SJCRH30 (cell line): ENCODE data around the gene B3GNT3. TPM values are rescaled to one million over a fixed set of nuclear protein-coding genes. Genes with fewer than 3 reads are reported as not detected.

Source experiments
- DNase-seq, 2 experiments: peaks; one replicate each; pipeline ENCODE4 v3.0.0-alpha.2; 2015 to 2020
- H3K27ac ChIP-seq: fragments of 250-450 bp; sonication (Bioruptor Pico); 2 replicates; pipeline ENCODE4 v1.5.1; 2020; ENCODE audit warnings: mild to moderate bottlenecking, moderate library complexity
- H3K27me3 ChIP-seq: fragments of 250-450 bp; sonication (Bioruptor Pico); 2 replicates; pipeline ENCODE4 v1.5.1; 2020; ENCODE audit warnings: mild to moderate bottlenecking, moderate library complexity
- H3K36me3 ChIP-seq: fragments of 250-450 bp; sonication (Bioruptor Pico); 2 replicates; pipeline ENCODE4 v1.5.1; 2020; ENCODE audit warnings: mild to moderate bottlenecking, moderate library complexity
- H3K4me1 ChIP-seq: fragments of 250-450 bp; sonication (Bioruptor Pico); 2 replicates; pipeline ENCODE4 v1.5.1; 2020; ENCODE audit warnings: mild to moderate bottlenecking, moderate library complexity
- H3K4me3 ChIP-seq: fragments of 250-450 bp; sonication (Bioruptor Pico); 2 replicates; pipeline ENCODE4 v1.5.1; 2020; ENCODE audit warnings: mild to moderate bottlenecking, moderate library complexity
- H3K9me3 ChIP-seq: fragments of 250-450 bp; sonication (Bioruptor Pico); replicated peaks from 2 replicates; pipeline ENCODE4 v1.5.1; 2020; ENCODE audit warnings: mild to moderate bottlenecking, moderate library complexity
- total RNA-seq: library from RNA; depleted of rRNA; stranded (reverse); fragments of >200 nt; shearing (Covaris generic); gene quantifications from 2 replicates; pipeline ENCODE4 v1.2.3, GENCODE V29; 2014

B3GNT3 gene
- total RNA-seq, 1 experiment from 2014 or later = not detected

GRCh38 chr19:17843908-17844490, 49.1 kb downstream of the B3GNT3 start:
- DNase-seq = no peak
- H3K9me3 ChIP-seq = no peaks in the 10 kb centered on the region
- no peaks in the 10 kb centered on the region for H3K4me1 ChIP-seq
- no peak overlapping the region for H3K4me3 ChIP-seq
- H3K27ac ChIP-seq = no peak overlapping the region
- H3K36me3 ChIP-seq = no peaks in the 10 kb centered on the region
- peaks cover 8% of the 10 kb centered on the region; the same call in 1 of the 2 replicates for H3K27me3 ChIP-seq

- no peak for DNase-seq
- Histone ChIP-seq H3K4me3 (no peak overlapping the region), H3K27me3 (peaks cover 8% of the 10 kb centered on the region; the same call in 1 of the 2 replicates), H3K36me3 (no peaks in the 10 kb centered on the region), H3K4me1 (peaks cover 4% of the 10 kb centered on the region; the same call in 1 of the 2 replicates), H3K27ac (no peak overlapping the region), H3K9me3 (no peaks in the 10 kb centered on the region)
Measured at GRCh38 chr19:17846146-17846545, 51.2 kb downstream of the B3GNT3 start.

- Histone ChIP-seq H3K4me3 (no peak within 1 kb of the TSS), H3K27me3 (peaks cover 8% of the 10 kb centered on the region; the same call in 1 of the 2 replicates), H3K36me3 (no peaks in the 10 kb centered on the region), H3K27ac (no peak within 1 kb of the TSS), H3K9me3 (no peaks in the 10 kb centered on the region), H3K4me1 (peaks cover 4% of the 10 kb centered on the region; the same call in 1 of the 2 replicates)
- no peak for DNase-seq
Measured at GRCh38 chr19:17847538-17848366, 52.8 kb downstream of the B3GNT3 start, which contains the start of gene JAK3. Gene JAK3, minus strand, starts transcription at chr19:17847982. Its CDS starts 3,565 bp downstream, at chr19:17844417.

DNA sequence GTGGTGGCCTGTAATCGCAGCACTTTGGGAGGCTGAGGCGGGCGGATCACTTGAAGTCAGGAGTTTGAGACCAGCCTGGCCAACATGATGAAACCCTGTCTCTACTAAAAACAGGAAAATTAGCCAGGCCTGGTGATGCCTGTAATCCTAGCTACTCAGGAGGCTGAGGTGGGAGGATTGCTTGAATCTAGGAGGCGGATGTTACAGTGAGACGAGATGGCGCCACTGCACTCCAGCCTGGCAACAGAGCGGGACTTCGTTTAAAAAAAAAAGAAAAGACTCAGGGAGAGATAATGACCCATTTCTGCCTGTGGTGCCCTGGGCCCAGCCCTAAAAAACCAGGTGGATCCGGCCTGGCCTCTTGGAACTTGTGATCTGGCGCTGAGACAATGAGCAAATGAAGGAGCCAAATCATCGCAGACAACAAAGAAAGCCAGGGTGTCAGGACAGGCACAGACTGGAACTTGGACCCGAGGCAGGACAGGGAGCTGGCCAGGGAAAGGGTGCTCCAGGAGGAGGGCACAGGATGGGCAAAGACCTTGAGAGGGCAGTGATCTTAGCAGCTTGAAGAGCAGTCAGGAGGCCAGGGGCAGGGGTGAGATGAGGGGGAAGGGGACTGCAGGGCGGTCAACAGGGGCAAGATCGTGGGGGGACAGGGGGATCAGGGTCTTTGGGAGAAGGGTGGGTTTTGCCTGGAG, 53.8 kb downstream of the B3GNT3 start:
- Histone ChIP-seq H3K9me3 (no peaks in the 10 kb centered on the region), H3K36me3 (no peaks in the 10 kb centered on the region), H3K4me1 (peaks cover 4% of the 10 kb centered on the region; the same call in 1 of the 2 replicates), H3K27ac (no peak overlapping the region), H3K27me3 (peaks cover 8% of the 10 kb centered on the region; the same call in 1 of the 2 replicates), H3K4me3 (no peak overlapping the region)
- DNase-seq = no peak

DNA sequence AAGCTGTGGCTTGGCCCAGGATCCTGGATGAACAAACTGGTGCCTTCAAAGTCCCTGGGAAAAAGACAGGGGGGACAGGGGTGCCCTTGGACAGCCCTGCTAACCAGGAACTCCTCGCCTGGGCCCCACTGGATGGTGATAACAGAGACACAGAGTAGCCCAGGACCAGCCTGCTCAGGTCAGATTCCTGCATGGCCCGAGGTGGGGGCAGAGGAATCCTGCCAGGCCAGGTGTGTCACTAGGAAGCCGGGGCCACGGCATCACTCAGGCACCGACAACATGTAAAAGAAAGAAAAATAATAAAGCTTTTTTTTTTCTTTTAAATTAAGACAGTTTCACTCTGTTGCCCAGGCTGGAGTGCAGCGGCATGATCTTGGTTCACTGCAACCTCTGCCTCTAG, 59.1 kb downstream of the B3GNT3 start:
- Histone ChIP-seq H3K4me1 (peaks cover 4% of the 10 kb centered on the region; the same call in 1 of the 2 replicates), H3K27me3 (no peaks in the 10 kb centered on the region; the same call in 1 of the 2 replicates), H3K9me3 (no peaks in the 10 kb centered on the region), H3K36me3 (no peaks in the 10 kb centered on the region), H3K4me3 (no peak overlapping the region), H3K27ac (no peak overlapping the region)
- no peak for DNase-seq

- Histone ChIP-seq H3K36me3 (peaks cover 4% of the 10 kb centered on the region), H3K4me1 (no peaks in the 10 kb centered on the region), H3K9me3 (no peaks in the 10 kb centered on the region), H3K27me3 (no peaks in the 10 kb centered on the region; the same call in 1 of the 2 replicates), H3K4me3 (no peak overlapping the region), H3K27ac (no peak overlapping the region)
- DNase-seq = peak; percentile 74 to 90
Measured at GRCh38 chr19:17855280-17856152, 60.6 kb downstream of the B3GNT3 start.

DNA sequence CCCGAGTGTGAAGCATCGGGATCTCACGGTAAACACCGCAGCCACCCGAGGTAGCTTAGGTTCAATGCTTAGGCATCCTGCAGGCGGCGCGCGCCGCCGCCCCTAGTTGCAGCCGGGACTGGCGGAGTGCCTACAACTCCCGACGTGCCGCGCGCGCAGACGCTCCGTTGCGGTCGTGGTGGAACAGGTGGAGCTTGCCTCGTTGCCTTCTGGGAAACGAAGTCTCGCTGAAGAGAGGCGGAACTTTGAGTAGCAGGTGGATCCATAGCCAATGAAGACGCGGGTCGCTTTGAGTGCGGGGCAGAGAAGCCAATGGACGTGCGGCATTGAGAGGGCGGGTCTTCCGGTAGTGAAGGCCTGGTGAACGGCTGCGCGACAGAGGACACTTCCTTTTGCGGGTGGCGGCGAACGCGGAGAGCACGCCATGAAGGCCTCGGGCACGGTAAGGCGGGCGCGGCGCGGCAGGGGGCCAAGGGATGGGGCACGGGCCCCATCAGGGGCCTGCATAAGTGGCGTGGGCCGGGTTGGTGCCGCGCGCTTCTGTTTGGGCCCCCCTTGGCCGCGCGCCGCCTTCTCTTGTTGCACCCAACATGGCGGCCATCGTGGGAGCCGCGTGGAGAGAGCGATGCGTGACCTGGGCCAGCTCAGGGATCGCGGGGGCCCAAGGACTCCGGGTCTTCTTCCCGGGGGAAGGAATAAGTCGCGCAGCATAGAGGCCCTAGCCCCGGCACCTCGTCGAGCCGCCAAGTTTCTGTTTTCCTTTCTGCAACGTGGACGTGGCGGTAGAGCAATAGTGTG, 64.8 kb downstream of the B3GNT3 start, which contains the start of gene RPL18A:
Gene RPL18A, plus strand, starts transcription at position 378 of the 798 bp plus-strand sequence. Its CDS starts 47 bp downstream, at position 425.
- DNase-seq = peak; percentile 100
- Histone ChIP-seq H3K9me3 (no peaks in the 10 kb centered on the region), H3K4me1 (peaks cover 6% of the 10 kb centered on the region; the same call in 1 of the 2 replicates), H3K36me3 (peaks cover 46% of the 10 kb centered on the region), H3K27me3 (no peaks in the 10 kb centered on the region; the same call in 1 of the 2 replicates), H3K27ac (peak within 1 kb of the TSS; percentile 91), H3K4me3 (peak within 1 kb of the TSS; percentile 94)

- no peak for DNase-seq
- H3K27ac ChIP-seq = peak overlapping the region; percentile 91
Measured at GRCh38 chr19:17860331-17860992, 65.5 kb downstream of the B3GNT3 start.

DNA sequence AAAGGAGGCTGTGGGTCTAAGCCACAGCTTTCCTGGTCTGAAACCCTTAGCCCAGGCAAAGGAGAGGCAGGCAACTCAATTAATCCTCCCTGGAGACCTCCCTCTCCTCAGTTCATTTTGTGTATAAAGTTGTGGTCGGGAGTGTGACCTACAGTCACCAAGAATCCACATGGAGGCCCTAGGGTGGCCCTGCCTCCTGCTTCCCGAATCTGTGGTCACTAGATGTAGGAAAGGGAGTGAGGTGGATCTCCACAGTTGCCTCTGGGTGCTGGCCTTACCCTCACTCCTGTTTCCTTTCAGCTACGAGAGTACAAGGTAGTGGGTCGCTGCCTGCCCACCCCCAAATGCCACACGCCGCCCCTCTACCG, 66.0 kb downstream of the B3GNT3 start:
- H3K36me3 ChIP-seq = peaks cover 52% of the 10 kb centered on the region

More at GRCh38 chr19:17860331-17860992, 65.5 kb downstream of the B3GNT3 start:
- Histone ChIP-seq H3K9me3 (no peaks in the 10 kb centered on the region), H3K4me1 (peaks cover 6% of the 10 kb centered on the region; the same call in 1 of the 2 replicates), H3K36me3 (peaks cover 52% of the 10 kb centered on the region), H3K27me3 (no peaks in the 10 kb centered on the region), H3K4me3 (peak overlapping the region; percentile 94)

DNA sequence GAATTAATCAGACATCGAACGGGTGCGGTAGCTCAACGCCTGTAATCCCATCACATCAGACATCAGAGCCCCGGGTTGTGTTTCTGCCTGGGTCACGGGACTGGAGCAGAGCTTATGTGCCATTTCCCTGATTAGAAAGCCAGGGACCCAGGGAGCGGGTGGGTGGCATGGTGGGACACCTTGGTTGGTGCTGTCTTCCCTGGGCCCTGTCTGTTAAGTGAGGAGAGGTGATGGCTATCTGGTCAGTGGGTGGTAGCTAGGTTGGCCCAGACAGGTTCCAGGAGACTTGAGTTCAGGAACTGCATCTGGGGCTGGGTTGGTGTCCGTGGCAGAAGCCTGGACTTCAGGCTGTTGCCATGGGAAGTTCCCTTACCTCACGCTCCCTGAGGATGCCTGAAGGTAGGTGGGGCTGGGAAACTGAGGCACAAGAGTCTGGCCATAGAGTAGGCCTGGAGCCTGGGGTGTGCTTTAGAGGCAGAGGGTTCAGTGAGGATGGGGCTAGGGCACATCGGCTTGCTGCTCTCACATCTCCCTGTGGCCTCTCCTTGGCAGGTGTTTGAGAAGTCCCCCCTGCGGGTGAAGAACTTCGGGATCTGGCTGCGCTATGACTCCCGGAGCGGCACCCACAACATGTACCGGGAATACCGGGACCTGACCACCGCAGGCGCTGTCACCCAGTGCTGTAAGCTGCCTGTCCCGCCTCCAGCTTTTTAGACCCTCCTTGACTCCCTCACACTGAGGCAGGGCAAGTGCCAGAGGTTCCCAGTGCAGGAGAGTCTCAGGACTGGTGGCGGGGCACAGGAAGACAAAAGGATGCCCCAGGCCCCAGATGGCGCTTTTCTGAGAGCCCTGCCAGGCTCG, 66.8 kb downstream of the B3GNT3 start:
- Histone ChIP-seq H3K4me1 (peaks cover 6% of the 10 kb centered on the region; the same call in 1 of the 2 replicates), H3K27me3 (no peaks in the 10 kb centered on the region), H3K36me3 (peaks cover 52% of the 10 kb centered on the region), H3K9me3 (no peaks in the 10 kb centered on the region), H3K4me3 (peak overlapping the region; percentile 94), H3K27ac (no peak overlapping the region)
- no peak for DNase-seq

More for the DNA sequence above, 66.0 kb downstream of the B3GNT3 start:
- H3K27me3 ChIP-seq = no peaks in the 10 kb centered on the region
- no peaks in the 10 kb centered on the region for H3K9me3 ChIP-seq
- peaks cover 6% of the 10 kb centered on the region; the same call in 1 of the 2 replicates for H3K4me1 ChIP-seq
- no peak for DNase-seq
- H3K4me3 ChIP-seq = peak overlapping the region; percentile 94
- H3K27ac ChIP-seq = peak overlapping the region; percentile 91

GRCh38 chr19:17862711-17863519, 68.0 kb downstream of the B3GNT3 start:
- no peaks in the 10 kb centered on the region for H3K27me3 ChIP-seq
- H3K27ac ChIP-seq = no peak overlapping the region
- H3K9me3 ChIP-seq = no peaks in the 10 kb centered on the region
- no peak overlapping the region for H3K4me3 ChIP-seq
- peaks cover 52% of the 10 kb centered on the region for H3K36me3 ChIP-seq
- DNase-seq = no peak
- peaks cover 6% of the 10 kb centered on the region; the same call in 1 of the 2 replicates for H3K4me1 ChIP-seq
